ENCODE measurements around the gene CLEC2D.
"Not testable (repeated sequence)": the region's sequence is repeated elsewhere in the genome, so short reads cannot be mapped to it uniquely, and the experiment has no call there.

CLEC2D gene

GRCh38 chr12:9660046-9660445 lies 9.5 kb upstream of the CLEC2D start:
- no peak for DNase-seq (ENCODE audit: low spot score)

GRCh38 chr12:9661720-9662119 lies 7.8 kb upstream of the CLEC2D start:
- no peak for DNase-seq (ENCODE audit: low spot score)

DNA sequence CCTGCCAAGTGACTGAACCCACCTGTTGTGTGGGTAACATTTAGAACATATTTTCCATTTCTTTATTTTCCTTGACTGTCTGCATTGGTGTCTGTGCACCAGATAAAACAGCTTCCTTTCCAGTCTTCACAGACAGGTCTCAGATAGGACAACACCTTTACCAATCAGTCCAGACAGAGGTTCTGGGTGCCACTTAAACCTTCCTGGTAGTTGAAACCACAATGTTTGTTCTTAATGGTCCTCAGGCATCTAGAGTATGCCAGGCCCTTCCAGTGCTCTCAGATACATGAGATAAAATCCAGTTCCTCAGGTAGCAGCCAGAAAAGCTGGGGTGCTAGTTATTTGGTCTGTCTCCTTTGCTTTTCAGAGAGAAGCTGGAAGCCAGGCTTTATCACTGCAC lies 7.0 kb upstream of the CLEC2D start:
- DNase-seq (ENCODE audit: low spot score), result no peak

GRCh38 chr12:9667403-9668160 lies 1.9 kb upstream of the CLEC2D start:
- DNase-seq (ENCODE audit: low spot score), result no peak

GRCh38 chr12:9668161-9669018 lies 1.1 kb upstream of the CLEC2D start:
- no peak for DNase-seq (ENCODE audit: low spot score)

- DNase-seq (ENCODE audit: low spot score), result no peak
Observed at GRCh38 chr12:9669019-9669326, 540 bp upstream of the CLEC2D start.

- not testable (repeated sequence) for DNase-seq (ENCODE audit: low spot score)
Observed at GRCh38 chr12:9672340-9672739, 2.8 kb downstream of the CLEC2D start.

DNA sequence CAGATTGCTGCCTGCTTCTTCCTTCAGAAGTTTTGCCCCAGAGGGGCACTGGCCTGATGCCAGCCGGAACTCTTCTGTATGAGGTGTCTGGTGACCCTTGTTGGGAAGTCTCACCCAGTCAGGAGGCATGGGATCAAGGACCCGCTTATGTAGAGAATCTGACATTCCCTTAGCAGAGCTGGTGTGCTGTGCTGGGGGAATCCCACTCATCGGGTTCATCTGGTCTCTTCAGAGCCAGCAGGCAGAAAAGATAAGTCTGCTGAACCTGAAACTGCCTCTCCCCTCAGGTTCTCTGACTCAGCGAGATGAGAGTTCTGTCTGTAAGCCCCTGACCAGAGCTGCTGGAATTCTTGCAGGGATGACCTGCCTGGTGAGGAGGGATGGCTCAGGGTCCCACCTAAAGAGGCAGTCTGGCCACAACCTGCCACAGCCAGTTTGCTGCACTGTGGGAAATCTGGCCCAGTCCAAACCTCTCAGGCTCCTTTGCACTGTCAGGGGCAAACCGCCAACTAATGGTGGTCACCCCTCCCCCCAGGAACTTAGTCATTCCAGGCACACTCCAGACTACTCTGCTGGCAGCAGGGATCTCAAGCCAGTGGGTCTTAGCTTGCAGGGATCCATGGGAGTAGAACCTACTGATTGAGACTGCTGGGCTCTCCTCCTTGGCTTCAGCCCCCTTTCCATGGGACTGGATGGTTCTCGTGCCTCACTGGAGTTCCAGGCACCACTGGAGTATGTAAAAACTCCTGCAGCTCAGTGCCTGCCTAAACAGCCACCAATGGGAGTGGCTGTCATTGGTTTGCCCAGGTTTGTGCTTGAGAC lies 4.1 kb downstream of the CLEC2D start:
- DNase-seq (ENCODE audit: low spot score), result peak; percentile 75

DNA sequence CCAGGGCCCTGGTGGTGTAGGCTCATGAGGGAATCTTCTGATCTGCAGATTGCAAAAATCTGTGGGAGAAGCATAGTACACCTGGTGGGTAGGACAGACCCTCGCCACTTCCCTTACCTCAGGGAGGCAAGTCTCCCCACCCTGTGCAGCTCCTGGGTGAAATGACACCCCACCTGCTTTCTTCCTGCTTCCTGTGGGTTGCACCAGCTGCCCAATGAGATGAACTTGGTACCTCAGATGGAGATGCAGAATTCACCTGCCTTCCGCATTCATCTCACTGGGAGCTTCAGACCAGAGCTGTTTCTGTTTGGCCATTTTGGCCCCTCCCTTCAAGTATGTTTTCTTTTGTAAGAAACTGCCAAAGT lies 4.7 kb downstream of the CLEC2D start:
- no peak for DNase-seq (ENCODE audit: low spot score)

DNA sequence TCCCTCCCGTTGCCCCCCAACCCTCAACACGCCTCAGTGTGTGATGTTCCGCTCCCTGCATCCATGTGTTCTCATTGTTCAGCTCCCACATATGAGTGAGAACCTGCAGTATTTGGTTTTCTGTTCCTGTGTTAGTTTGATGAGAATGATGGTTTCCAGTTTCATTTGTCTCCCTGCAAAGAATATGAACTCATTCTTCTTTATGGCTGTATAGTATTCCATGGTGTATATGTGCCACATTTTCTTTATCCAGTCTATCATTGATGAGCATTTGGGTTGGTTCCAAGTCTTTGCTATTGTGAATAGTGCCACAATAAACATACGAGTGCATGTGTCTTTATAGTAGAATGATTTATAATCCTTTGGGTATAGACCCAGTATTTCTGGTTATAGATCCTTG lies 13.0 kb downstream of the CLEC2D start:
- not testable (repeated sequence) for DNase-seq (ENCODE audit: low spot score)

GRCh38 chr12:9682949-9683348 lies 13.4 kb downstream of the CLEC2D start:
- DNase-seq (ENCODE audit: low spot score), result not testable (repeated sequence)

- DNase-seq (ENCODE audit: low spot score), result not testable (repeated sequence)
Observed at GRCh38 chr12:9685366-9685765, 15.9 kb downstream of the CLEC2D start.

- no peak for DNase-seq (ENCODE audit: low spot score)
Observed at GRCh38 chr12:9685915-9686314, 16.4 kb downstream of the CLEC2D start.

GRCh38 chr12:9687228-9687627 lies 17.7 kb downstream of the CLEC2D start:
- DNase-seq (ENCODE audit: low spot score), result no peak

DNA sequence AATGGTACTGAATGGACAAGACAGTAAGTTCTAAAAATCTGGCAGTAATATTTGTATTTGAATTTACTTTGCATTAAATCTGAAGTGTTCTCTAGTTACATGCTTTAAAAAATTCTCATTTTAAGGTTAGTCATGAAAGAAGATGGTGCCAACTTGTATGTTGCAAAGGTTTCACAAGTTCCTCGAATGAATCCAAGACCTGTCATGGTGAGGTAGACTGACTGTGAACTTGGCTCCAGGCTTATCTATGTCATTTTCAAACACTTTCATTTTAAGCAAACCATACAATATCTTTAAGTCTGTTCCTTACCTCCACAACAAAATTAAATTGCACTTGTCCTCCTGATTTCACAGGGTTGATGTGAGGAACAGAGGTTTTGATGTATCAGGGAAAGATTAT lies 23.4 kb downstream of the CLEC2D start:
- DNase-seq (ENCODE audit: low spot score), result no peak

- no peak for DNase-seq (ENCODE audit: low spot score)
Observed at GRCh38 chr12:9694241-9694640, 24.7 kb downstream of the CLEC2D start.

DNA sequence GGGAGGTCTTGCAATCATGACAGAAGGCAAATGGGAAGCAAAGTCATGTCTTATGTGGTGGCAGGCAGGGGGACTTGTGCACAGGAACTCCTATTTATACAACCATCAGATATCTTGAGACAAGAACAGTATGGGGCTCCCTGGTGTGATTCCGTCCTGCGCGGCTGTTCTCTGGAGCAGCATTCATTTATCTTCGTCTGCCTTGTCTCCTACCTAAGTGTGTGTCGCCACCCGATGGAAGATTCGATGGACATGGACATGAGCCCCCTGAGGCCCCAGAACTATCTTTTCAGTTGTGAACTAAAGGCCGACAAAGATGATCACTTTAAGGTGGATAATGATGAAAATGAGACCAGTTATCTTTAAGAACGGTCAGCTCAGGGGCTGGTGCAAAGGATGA lies 25.6 kb downstream of the CLEC2D start:
- not testable (repeated sequence) for DNase-seq (ENCODE audit: low spot score)

GRCh38 chr12:9695661-9696060 lies 26.1 kb downstream of the CLEC2D start:
- DNase-seq (ENCODE audit: low spot score), result not testable (repeated sequence)

GRCh38 chr12:9697619-9698018 lies 28.1 kb downstream of the CLEC2D start:
- DNase-seq (ENCODE audit: low spot score), result no peak

- no peak for DNase-seq (ENCODE audit: low spot score)
Observed at GRCh38 chr12:9698681-9699080, 29.2 kb downstream of the CLEC2D start.

DNA sequence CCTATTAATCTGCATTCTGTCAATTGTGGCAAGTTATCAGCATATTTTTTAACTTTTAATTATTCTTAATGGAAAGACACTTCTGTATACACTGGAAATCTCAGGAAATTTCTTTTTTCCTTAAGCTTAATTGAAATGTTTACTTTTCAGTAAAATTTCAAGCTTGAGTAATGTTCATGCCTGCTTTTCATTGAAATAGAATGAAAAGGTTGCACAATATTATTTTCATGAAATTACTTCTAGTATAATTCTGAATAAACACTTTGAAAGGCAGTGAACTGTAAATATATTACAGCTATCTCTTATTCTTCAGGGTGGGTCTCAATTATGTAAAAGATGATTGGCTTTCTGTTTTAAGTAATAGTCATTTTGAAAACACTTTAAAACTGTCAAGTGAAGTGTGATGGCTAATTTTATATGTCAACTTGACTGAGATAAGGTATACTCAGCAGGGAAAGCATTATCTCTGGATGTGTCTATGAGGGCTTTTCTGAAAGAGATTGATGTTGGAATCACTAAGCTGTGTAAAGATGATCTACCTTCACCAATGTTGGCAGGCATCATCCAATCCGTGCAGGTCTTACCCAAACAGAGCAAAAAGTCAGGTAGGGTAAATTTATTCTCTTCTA lies 29.9 kb downstream of the CLEC2D start:
- DNase-seq (ENCODE audit: low spot score), result no peak

DNA sequence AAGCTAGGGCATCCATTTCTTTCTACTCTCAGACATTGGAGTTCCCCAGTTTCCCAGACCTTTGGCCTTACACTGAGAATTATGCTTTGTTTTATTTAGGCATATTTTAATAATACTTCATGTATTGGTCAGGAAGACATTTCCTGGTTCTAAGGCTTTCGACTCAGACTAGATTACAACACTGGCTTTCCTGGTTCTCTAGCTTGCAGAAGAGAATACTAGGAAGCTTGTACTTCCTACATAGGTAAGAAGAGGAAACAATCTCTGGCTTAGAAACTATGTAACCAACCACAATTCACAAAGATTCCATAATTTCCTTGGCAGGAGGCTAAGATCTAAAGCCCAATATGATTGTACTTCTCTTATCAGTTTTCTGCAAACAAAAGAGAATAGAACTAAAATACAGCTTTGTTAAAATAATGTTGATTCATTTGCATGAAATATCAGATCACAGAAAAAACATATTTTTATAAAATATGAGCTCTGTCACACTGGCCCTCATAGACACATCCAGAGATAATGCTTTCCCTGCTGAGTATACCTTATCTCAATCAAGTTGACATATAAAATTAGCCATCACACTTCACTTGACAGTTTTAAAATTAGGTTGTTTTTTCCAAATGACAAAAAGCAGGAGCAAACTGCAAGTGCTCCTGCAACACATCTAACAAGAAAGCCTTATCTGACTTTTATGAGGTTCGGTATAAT lies 30.5 kb downstream of the CLEC2D start:
- DNase-seq (ENCODE audit: low spot score), result no peak

All from AG08396 (cell line).